Stimulated activated naive B cell treated with anti-CD40 and anti-IgM and Interleukin-4, amounts not matched to agents 10 μg/mL and 1 μg/mL and 100 μg/mL, for 72 hours (primary cell): ENCODE results near the gene CBFA2T3.

Experiments used
- ATAC-seq, 2 donors: fragments of 150-1000 bp; cut with Tn5 transposase; replicated peaks; 2 replicates each; pipeline ENCODE4 v1.10.0; 2021; ENCODE audit warnings: moderate library complexity in 1 of 2
- DNase-seq: peaks from one replicate; pipeline ENCODE4 v3.0.0; 2021
- H3K27ac Mint-ChIP-seq: one replicate; pipeline ENCODE4 v1.8.0; 2022; ENCODE audit warnings: mild to moderate bottlenecking, mixed read lengths
- H3K27me3 Mint-ChIP-seq, 2 donors: one replicate each; pipeline ENCODE4 v1.8.0; 2022; ENCODE audit warnings: mixed read lengths in 2 of 2
- H3K36me3 Mint-ChIP-seq, 2 donors: one replicate each; pipeline ENCODE4 v1.8.0; 2022; ENCODE audit warnings: mixed read lengths in 2 of 2, mild to moderate bottlenecking in 1 of 2
- H3K4me1 Mint-ChIP-seq, 2 donors: one replicate each; pipeline ENCODE4 v1.8.0; 2022; ENCODE audit warnings: mixed read lengths in 2 of 2, mild to moderate bottlenecking in 1 of 2
- H3K4me3 Mint-ChIP-seq, 2 donors: one replicate each; pipeline ENCODE4 v1.8.0; 2022; ENCODE audit warnings: mild to moderate bottlenecking in 2 of 2, mixed read lengths in 2 of 2, moderate library complexity in 1 of 2
- H3K9me3 Mint-ChIP-seq, 2 donors: one replicate each; pipeline ENCODE4 v1.8.0; 2022; ENCODE audit warnings: mixed read lengths in 2 of 2, mild to moderate bottlenecking in 1 of 2

Gene CBFA2T3

DNA sequence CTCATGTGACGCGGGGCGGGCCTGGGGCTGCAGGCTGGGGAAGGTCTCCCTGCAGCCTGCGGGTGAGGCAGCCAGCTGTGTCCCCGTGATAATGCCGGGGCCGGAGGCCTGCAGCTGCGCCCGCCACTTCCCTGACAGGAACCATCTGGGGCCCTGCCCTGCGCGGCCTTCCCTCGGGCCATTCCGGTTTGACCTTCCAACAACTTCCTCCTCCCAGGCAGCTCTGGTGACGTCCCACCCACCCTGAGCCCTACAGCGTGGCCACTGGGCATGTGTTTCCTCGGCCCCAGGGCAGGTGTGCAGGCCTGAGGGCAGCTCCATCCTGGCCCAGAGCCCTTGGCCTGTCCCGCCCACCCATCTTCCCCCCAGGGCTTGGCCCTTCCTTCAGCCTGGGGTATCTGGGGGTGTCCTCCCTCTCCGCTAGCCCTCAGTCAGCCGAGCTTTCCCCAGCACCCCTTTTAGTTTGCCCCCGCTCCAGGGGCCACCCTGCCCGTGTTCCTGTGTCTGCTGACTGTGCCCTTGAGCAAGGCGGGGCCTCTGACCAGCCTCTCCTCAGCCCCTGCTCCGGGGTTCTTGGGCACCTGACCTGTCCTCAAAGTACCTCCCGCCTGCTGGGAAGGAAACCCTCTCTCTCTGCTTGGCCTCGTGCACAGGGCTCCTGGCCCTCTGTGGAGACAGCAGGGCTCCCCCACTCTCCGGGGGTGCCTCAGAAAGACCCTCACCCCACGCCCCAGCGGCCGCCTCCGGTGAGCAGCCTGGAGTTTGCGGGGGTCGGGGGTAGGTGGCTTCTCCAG, at the start of gene CBFA2T3:
Gene CBFA2T3 (minus strand): TSS at position 190 of the 794 bp plus-strand sequence. CDS start 400 bp downstream, outside the sequence.
- peaks cover 9% of the 10 kb centered on the region in 2 donors for H3K9me3 Mint-ChIP-seq
- no peaks in the 10 kb centered on the region for H3K27me3 Mint-ChIP-seq
- H3K4me1 Mint-ChIP-seq: peaks cover 69 to 95% of the 10 kb centered on the region in 2 donors
- peaks cover 15 to 41% of the 10 kb centered on the region in 2 donors for H3K36me3 Mint-ChIP-seq
- no peak for DNase-seq
- H3K4me3 Mint-ChIP-seq: peak within 1 kb of the TSS; percentile 90 to 99
- peak within 1 kb of the TSS; percentile 86 for H3K27ac Mint-ChIP-seq
- peak; percentile 38 to 39 for ATAC-seq

GRCh38 chr16:89026121-89026612, 49.2 kb upstream of the CBFA2T3 start:
- Mint-ChIP-seq H3K27me3 (peaks cover 9 to 28% of the 10 kb centered on the region in 2 donors), H3K4me3 (no peak overlapping the region), H3K27ac (no peak overlapping the region), H3K9me3 (peaks cover 15 to 16% of the 10 kb centered on the region in 2 donors), H3K4me1 (peaks cover 0 to 3% of the 10 kb centered on the region in 2 donors), H3K36me3 (peaks cover 4 to 14% of the 10 kb centered on the region in 2 donors)
- ATAC-seq: peak; percentile 42 to 61
- no peak for DNase-seq

- Mint-ChIP-seq H3K27me3 (peaks cover 9 to 28% of the 10 kb centered on the region in 2 donors), H3K4me1 (peaks cover 0 to 3% of the 10 kb centered on the region in 2 donors), H3K4me3 (no peak overlapping the region), H3K36me3 (peaks cover 4 to 14% of the 10 kb centered on the region in 2 donors), H3K27ac (no peak overlapping the region), H3K9me3 (peaks cover 15 to 16% of the 10 kb centered on the region in 2 donors)
- DNase-seq (no peak), ATAC-seq (no peak)
These were observed 48.6 kb upstream of the CBFA2T3 start for GRCh38 chr16:89025636-89026035.

DNA sequence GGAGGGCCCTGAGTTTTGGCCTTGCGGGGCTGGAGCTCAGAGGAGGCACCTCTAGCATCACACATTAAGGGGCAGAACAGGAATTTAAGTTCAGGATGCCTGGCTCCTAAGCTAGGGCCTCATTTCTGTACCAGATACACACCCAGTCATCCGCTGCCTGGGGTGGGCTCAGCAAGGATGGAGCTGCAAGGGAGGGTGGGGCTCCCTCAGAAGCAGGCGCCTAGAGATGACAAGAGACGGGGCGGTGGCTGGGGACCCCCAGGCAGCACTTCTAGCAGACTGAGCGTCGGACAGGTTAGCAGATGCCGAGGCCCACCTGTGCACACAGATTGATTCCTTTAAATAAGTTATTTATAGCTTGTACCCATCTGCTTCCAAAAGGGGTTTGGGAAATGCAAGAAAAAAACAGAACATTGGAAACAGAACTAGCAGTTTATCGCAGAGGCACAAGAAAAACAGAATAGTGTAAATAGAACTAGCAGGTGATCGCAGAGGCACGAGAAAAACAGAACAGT, 47.6 kb upstream of the CBFA2T3 start:
- H3K4me3 Mint-ChIP-seq: no peak overlapping the region
- peaks cover 4 to 14% of the 10 kb centered on the region in 2 donors for H3K36me3 Mint-ChIP-seq
- peaks cover 0 to 3% of the 10 kb centered on the region in 2 donors for H3K4me1 Mint-ChIP-seq
- H3K27ac Mint-ChIP-seq: no peak overlapping the region
- DNase-seq: no peak
- peaks cover 15 to 16% of the 10 kb centered on the region in 2 donors for H3K9me3 Mint-ChIP-seq
- peaks cover 9 to 35% of the 10 kb centered on the region in 2 donors for H3K27me3 Mint-ChIP-seq
- ATAC-seq: no peak

GRCh38 chr16:89023621-89024511, 46.9 kb upstream of the CBFA2T3 start:
- Mint-ChIP-seq H3K27me3 (peaks cover 9 to 40% of the 10 kb centered on the region in 2 donors), H3K4me3 (no peak overlapping the region), H3K4me1 (peaks cover 0 to 3% of the 10 kb centered on the region in 2 donors), H3K36me3 (peaks cover 4 to 14% of the 10 kb centered on the region in 2 donors), H3K27ac (no peak overlapping the region), H3K9me3 (peaks cover 15 to 16% of the 10 kb centered on the region in 2 donors)
- ATAC-seq (no peak), DNase-seq (no peak)

- no peak for DNase-seq
- H3K4me1 Mint-ChIP-seq: peaks cover 0 to 3% of the 10 kb centered on the region in 2 donors
- H3K4me3 Mint-ChIP-seq: no peak overlapping the region
- peaks cover 15 to 16% of the 10 kb centered on the region in 2 donors for H3K9me3 Mint-ChIP-seq
- H3K27ac Mint-ChIP-seq: no peak overlapping the region
- peaks cover 5 to 14% of the 10 kb centered on the region in 2 donors for H3K36me3 Mint-ChIP-seq
- ATAC-seq: no peak
- H3K27me3 Mint-ChIP-seq: peaks cover 9 to 47% of the 10 kb centered on the region in 2 donors
These were observed 46.1 kb upstream of the CBFA2T3 start for GRCh38 chr16:89023151-89023551.

DNA sequence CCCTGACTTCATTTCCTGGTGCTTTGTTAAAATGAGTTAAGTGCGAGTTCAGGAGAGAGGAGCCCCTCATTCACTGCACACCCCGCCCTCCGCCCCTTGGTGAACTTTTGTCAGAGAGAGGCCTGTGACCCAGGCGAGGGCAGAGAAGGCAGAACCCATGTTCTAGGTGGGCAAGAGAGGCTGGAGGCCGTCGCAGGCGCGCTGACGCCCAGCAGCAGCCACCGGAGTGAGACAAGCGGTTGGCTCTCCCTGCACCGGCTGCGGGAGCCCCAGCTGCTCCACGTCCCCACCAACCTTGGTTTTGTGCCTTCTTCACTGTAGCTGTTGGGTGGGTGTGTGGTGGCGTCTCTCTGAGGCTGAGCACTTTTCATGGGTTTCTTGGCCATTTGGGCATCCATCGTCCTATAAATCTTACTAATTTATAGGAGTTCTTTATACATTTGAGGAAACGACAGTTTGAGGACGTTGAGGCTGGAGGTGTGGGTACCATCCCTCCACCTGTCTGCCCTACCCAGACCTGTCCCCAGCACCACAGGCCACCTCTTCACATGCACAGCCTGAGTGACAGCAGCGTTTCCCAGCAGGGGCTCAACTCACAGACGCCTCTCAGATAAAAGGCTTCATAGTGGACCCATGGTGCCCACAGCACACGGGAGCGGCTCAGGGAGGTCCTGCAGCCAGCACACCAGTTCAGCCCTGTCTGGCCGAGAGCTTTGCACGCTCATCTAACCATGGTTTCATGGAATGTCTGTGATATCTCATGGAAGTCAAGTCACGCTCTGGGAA, 45.2 kb upstream of the CBFA2T3 start:
- peaks cover 12 to 13% of the 10 kb centered on the region in 2 donors for H3K9me3 Mint-ChIP-seq
- peaks cover 1 to 10% of the 10 kb centered on the region in 2 donors for H3K36me3 Mint-ChIP-seq
- no peak overlapping the region for H3K27ac Mint-ChIP-seq
- peaks cover 9 to 45% of the 10 kb centered on the region in 2 donors for H3K27me3 Mint-ChIP-seq
- no peak overlapping the region for H3K4me3 Mint-ChIP-seq
- ATAC-seq (no peak), DNase-seq (no peak)
- peaks cover 0 to 3% of the 10 kb centered on the region in 2 donors for H3K4me1 Mint-ChIP-seq

DNA sequence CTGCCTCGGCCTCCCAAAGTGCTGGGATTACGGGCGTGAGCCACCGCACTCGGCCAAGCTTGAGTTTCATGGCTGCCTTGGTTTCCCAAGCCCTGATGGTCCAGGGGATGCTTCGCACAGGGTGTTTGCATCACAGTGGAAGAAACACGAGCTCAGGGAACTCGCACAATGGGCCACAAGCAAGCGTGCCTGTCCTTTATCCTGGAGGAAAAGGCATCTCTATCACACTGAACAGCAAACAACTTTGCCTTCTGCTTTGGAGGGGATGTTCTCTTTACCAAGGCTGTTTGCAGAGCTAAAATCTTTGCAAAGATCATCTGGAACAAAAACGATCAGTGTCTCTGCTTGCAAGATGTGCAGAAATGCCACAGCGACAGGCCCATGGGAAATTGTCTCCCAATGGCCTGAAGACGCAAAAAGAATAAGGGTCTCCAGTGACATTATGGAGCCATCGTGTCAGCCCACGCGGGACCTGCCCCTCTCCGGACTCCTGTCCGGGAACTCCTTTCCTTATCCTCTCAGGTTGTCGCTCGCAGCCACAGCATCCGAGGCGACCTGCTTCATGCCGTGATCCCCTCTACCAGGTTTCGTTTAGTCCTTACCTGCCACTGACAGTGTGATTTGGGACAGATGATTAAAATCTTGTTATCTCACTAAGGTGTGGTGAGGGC, 44.1 kb upstream of the CBFA2T3 start:
- H3K36me3 Mint-ChIP-seq: peaks cover under 1 to 1% of the 10 kb centered on the region in 2 donors
- peaks cover 9 to 47% of the 10 kb centered on the region in 2 donors for H3K27me3 Mint-ChIP-seq
- ATAC-seq (no peak), DNase-seq (no peak)
- H3K9me3 Mint-ChIP-seq: peaks cover 1 to 6% of the 10 kb centered on the region in 2 donors
- no peak overlapping the region for H3K27ac Mint-ChIP-seq
- H3K4me3 Mint-ChIP-seq: no peak overlapping the region
- peaks cover 0 to 3% of the 10 kb centered on the region in 2 donors for H3K4me1 Mint-ChIP-seq

- no peak overlapping the region for H3K27ac Mint-ChIP-seq
- H3K4me3 Mint-ChIP-seq: no peak overlapping the region
- DNase-seq (no peak), ATAC-seq (peak; percentile 49 to 74)
- peaks cover 9 to 53% of the 10 kb centered on the region in 2 donors for H3K27me3 Mint-ChIP-seq
- peaks cover 0 to 3% of the 10 kb centered on the region in 2 donors for H3K4me1 Mint-ChIP-seq
- peaks cover 0 to 1% of the 10 kb centered on the region in 2 donors for H3K36me3 Mint-ChIP-seq
- H3K9me3 Mint-ChIP-seq: peaks cover 0 to 6% of the 10 kb centered on the region in 2 donors
These were observed 43.3 kb upstream of the CBFA2T3 start for GRCh38 chr16:89020068-89020924.

DNA sequence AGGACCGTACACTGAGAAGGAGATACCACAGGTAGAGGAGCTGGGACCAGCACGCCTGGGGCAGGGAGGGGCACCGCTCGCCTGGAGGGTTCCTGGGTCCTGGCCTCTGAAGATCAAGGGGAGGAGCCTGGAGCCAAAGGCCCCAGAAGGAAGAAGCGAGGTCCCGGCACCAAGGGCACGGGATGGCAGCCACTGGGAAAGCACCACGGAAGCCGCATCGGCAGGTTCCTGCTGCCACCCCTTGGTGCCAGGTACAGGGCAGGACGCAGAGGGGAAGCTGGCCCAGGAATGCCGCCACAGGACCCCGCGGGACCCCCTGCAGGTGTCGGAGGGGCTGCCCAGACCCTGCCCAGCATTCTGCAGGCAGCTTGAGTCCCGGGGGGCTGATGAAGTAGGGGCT, 42.5 kb upstream of the CBFA2T3 start:
- peaks cover 9 to 49% of the 10 kb centered on the region in 2 donors for H3K27me3 Mint-ChIP-seq
- H3K27ac Mint-ChIP-seq: peak overlapping the region; percentile 52
- H3K4me1 Mint-ChIP-seq: peaks cover 0 to 3% of the 10 kb centered on the region in 2 donors
- H3K9me3 Mint-ChIP-seq: peaks cover 0 to 2% of the 10 kb centered on the region in 2 donors
- peaks cover 0 to 1% of the 10 kb centered on the region in 2 donors for H3K36me3 Mint-ChIP-seq
- no peak for ATAC-seq
- DNase-seq: no peak
- H3K4me3 Mint-ChIP-seq: no peak overlapping the region

GRCh38 chr16:89018282-89019158, 41.5 kb upstream of the CBFA2T3 start:
- Mint-ChIP-seq H3K27me3 (peaks cover 15 to 48% of the 10 kb centered on the region in 2 donors), H3K4me3 (no peak overlapping the region), H3K27ac (no peak overlapping the region), H3K9me3 (peaks cover 0 to 1% of the 10 kb centered on the region in 2 donors), H3K4me1 (peaks cover 0 to 3% of the 10 kb centered on the region in 2 donors), H3K36me3 (peaks cover 0 to 1% of the 10 kb centered on the region in 2 donors)
- no peak for DNase-seq
- no peak for ATAC-seq
